ENCODE data around the gene FRMPD1. TPM values are rescaled to one million over a fixed set of nuclear protein-coding genes. Genes with fewer than 3 reads are reported as not detected.
A peak's percentile ranks its signal among the peaks of the same experiment; 100 is the strongest.

Gene FRMPD1
- total and polyA plus RNA-seq, 2 of the 13 experiments (the other 11 are each of a cell fraction or from before 2014, with no cell fraction given) = not detected

DNA sequence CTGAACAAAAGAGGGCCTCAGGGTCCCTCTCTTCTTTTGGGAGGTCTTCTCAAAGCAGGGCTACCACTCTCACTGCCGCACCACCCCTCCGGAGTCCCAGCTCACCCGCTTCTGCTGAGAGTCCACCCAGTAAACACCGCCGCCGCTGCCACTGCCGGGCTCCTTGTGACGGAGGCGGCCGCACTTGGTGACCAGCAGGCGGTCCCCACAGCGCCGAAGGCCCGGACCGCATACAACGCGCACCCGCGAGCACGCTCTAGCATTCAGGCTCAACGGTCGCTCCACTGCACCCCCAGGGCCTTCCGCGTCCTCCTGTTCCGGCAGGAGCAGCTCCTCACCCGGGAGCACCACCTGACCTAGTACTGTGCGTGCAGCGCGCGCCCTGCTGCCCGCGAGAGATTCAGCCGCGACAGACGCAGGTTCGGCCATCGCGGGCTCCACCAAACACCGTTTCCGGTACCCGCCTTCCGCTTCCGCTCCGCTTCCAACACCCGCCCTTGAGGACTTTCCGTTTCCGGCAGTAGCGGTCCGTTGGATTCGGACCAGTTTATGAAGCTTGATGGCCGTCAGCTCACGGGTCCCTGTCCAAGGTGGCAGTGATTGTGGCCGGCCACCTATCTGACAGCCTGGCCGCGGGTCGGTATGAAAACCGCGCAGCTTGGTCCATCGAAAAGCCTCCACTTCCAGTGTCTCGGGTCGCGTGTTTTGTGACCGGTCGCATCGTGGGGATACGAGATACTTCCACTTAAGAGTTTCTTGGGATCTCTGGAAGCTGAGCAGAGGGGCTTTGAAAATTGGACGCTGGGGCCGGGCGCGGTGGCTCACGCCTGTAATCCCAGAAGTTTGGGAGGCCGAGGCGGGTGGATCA is 134.1 kb downstream of the FRMPD1 start, which contains the start of gene EXOSC3 (continued):
- TF ChIP-seq, protein P1, sequence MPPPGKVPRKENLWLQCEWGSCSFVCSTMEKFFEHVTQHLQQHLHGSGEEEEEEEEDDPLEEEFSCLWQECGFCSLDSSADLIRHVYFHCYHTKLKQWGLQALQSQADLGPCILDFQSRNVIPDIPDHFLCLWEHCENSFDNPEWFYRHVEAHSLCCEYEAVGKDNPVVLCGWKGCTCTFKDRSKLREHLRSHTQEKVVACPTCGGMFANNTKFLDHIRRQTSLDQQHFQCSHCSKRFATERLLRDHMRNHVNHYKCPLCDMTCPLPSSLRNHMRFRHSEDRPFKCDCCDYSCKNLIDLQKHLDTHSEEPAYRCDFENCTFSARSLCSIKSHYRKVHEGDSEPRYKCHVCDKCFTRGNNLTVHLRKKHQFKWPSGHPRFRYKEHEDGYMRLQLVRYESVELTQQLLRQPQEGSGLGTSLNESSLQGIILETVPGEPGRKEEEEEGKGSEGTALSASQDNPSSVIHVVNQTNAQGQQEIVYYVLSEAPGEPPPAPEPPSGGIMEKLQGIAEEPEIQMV (CRISPR knock-in tag; IDR thresholded peaks at IDR 0.05; ENCODE audit: low read depth) = peak; percentile 57; the same call in 1 of the 2 replicates
- peak; percentile 86; the same call in 1 of the 2 replicates for TF ChIP-seq CSRNP1 (CRISPR knock-in tag; IDR thresholded peaks at IDR 0.05)
- TF ChIP-seq RFXAP (CRISPR knock-in tag; IDR thresholded peaks at IDR 0.05; ENCODE audit: borderline replicate concordance) = no peak; the same call in 1 of the 2 replicates
- TF ChIP-seq DR1 (CRISPR knock-in tag; IDR thresholded peaks at IDR 0.05) = peak; percentile 70
- TF ChIP-seq ZNF17 (CRISPR knock-in tag; IDR thresholded peaks at IDR 0.05) = no peak
- TF ChIP-seq SNAPC5 (CRISPR knock-in tag; IDR thresholded peaks at IDR 0.05; ENCODE audit: borderline replicate concordance) = no peak
- no peak for TF ChIP-seq EHMT2 (IDR thresholded peaks at IDR 0.05; ENCODE audit: borderline replicate concordance, low read depth, low read length)
- 0 out of 2 replicates have a peak, but pooled peaks have one; percentile 71 for TF ChIP-seq ZNF674 (CRISPR knock-in tag; IDR thresholded peaks at IDR 0.05; ENCODE audit: low read depth)
- TF ChIP-seq KLF11 (CRISPR knock-in tag; IDR thresholded peaks at IDR 0.05) = peak; percentile 43
- peak; percentile 45 for TF ChIP-seq ZNF160 (CRISPR knock-in tag; IDR thresholded peaks at IDR 0.05)
- TF ChIP-seq EED (CRISPR knock-in tag; IDR thresholded peaks at IDR 0.05) = peak; percentile 94; the same call in 1 of the 2 replicates
- TF ChIP-seq, protein P2, sequence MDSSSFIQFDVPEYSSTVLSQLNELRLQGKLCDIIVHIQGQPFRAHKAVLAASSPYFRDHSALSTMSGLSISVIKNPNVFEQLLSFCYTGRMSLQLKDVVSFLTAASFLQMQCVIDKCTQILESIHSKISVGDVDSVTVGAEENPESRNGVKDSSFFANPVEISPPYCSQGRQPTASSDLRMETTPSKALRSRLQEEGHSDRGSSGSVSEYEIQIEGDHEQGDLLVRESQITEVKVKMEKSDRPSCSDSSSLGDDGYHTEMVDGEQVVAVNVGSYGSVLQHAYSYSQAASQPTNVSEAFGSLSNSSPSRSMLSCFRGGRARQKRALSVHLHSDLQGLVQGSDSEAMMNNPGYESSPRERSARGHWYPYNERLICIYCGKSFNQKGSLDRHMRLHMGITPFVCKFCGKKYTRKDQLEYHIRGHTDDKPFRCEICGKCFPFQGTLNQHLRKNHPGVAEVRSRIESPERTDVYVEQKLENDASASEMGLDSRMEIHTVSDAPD (CRISPR knock-in tag; IDR thresholded peaks at IDR 0.05) = no peak
- no peak for TF ChIP-seq FOXA1 (IDR thresholded peaks at IDR 0.05)
- peak; percentile 26; the same call in 1 of the 2 replicates for TF ChIP-seq FOXA1 (CRISPR knock-in tag; IDR thresholded peaks at IDR 0.05)
- TF ChIP-seq NRL (CRISPR knock-in tag; IDR thresholded peaks at IDR 0.05; ENCODE audit: borderline replicate concordance) = peak; percentile 88
- TF ChIP-seq, protein P3, sequence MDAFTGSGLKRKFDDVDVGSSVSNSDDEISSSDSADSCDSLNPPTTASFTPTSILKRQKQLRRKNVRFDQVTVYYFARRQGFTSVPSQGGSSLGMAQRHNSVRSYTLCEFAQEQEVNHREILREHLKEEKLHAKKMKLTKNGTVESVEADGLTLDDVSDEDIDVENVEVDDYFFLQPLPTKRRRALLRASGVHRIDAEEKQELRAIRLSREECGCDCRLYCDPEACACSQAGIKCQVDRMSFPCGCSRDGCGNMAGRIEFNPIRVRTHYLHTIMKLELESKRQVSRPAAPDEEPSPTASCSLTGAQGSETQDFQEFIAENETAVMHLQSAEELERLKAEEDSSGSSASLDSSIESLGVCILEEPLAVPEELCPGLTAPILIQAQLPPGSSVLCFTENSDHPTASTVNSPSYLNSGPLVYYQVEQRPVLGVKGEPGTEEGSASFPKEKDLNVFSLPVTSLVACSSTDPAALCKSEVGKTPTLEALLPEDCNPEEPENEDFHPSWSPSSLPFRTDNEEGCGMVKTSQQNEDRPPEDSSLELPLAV (CRISPR knock-in tag; conservative IDR thresholded peaks at IDR 0.05; ENCODE audit: low read depth) = no peak
- no peak for TF ChIP-seq TAF15 (IDR thresholded peaks at IDR 0.05; ENCODE audit: low read depth, low read length, poor library complexity, severe bottlenecking)
- TF ChIP-seq RBFOX2 (IDR thresholded peaks at IDR 0.05; ENCODE audit: low read depth, low read length) = peak; percentile 97
- no peak for TF ChIP-seq MLX (CRISPR knock-in tag; IDR thresholded peaks at IDR 0.05)
- no peak for TF ChIP-seq MEIS2 (CRISPR knock-in tag; IDR thresholded peaks at IDR 0.05)
- TF ChIP-seq IKZF1 (IDR thresholded peaks at IDR 0.05) = no peak
- TF ChIP-seq MED8 (CRISPR knock-in tag; IDR thresholded peaks at IDR 0.05; ENCODE audit: insufficient replicate concordance) = no peak
- peak; percentile 95 for TF ChIP-seq THAP11 (CRISPR knock-in tag; IDR thresholded peaks at IDR 0.05)

Measured in HepG2 (cell line).